WTC11 (cell line): ENCODE measurements around the gene TMEM94. TPM values are rescaled to one million over a fixed set of nuclear protein-coding genes. Genes with fewer than 3 reads are reported as not detected.

Experiments
- ATAC-seq: fragments of 200-7000 bp; cut with Tn5 transposase; 2 replicates; pipeline ENCODE4 v1.10.0; 2021; ENCODE audit warnings: mild to moderate bottlenecking, moderate library complexity
- CTCF ChIA-PET: fragments of 300-600 bp; sonication (Branson Sonifier 250); formaldehyde crosslinking; loops from one replicate; lab custom pipeline; 2021; ENCODE audit warnings: antibody characterized with exemption; lab: Charles Lee
- POLR2A ChIA-PET: fragments of 350-600 bp; sonication (Branson Sonifier 250); formaldehyde crosslinking; loops from one replicate; lab custom pipeline; 2021; ENCODE audit warnings: antibody characterized with exemption; lab: Charles Lee
- DNase-seq: peaks from one replicate; pipeline ENCODE4 v3.0.0; 2021; ENCODE audit warnings: low spot score
- H3K27ac Mint-ChIP-seq: 2 replicates; pipeline ENCODE4 v1.8.0; 2021; ENCODE audit warnings: mixed read lengths
- H3K27me3 Mint-ChIP-seq: 2 replicates; pipeline ENCODE4 v1.8.0; 2021; ENCODE audit warnings: low read depth, mild to moderate bottlenecking, moderate library complexity, mixed read lengths
- H3K36me3 Mint-ChIP-seq: 2 replicates; pipeline ENCODE4 v1.8.0; 2021; ENCODE audit warnings: mixed read lengths
- H3K4me1 Mint-ChIP-seq: 2 replicates; pipeline ENCODE4 v1.8.0; 2022; ENCODE audit warnings: mixed read lengths
- H3K4me3 Mint-ChIP-seq: 2 replicates; pipeline ENCODE4 v1.8.0; 2021; ENCODE audit warnings: mild to moderate bottlenecking, moderate library complexity, mixed read lengths
- H3K9me3 Mint-ChIP-seq: 2 replicates; pipeline ENCODE4 v1.8.0; 2021; ENCODE audit warnings: mixed read lengths
- ARID4B ChIP-seq: sonication (generic); formaldehyde crosslinking; IDR thresholded peaks from 2 replicates; pipeline ENCODE4 v1.8.0; 2023; ENCODE audit warnings: missing genetic modification reagents, mild to moderate bottlenecking, borderline replicate concordance
- E2F5 ChIP-seq: sonication (generic); formaldehyde crosslinking; IDR thresholded peaks from 2 replicates; pipeline ENCODE4 v1.8.1; 2022; ENCODE audit warnings: mild to moderate bottlenecking, moderate library complexity, missing genetic modification reagents
- EMX1 ChIP-seq: fragments of 250-450 bp; sonication (Bioruptor Pico); IDR thresholded peaks from 2 replicates; pipeline ENCODE4 v1.8.0; 2021; ENCODE audit warnings: mild to moderate bottlenecking
- ESRRA ChIP-seq: sonication (generic); formaldehyde crosslinking; IDR thresholded peaks from 2 replicates; pipeline ENCODE4 v1.8.1; 2022; ENCODE audit warnings: mild to moderate bottlenecking, missing genetic modification reagents, borderline replicate concordance
- ETV6 ChIP-seq: sonication (generic); formaldehyde crosslinking; IDR thresholded peaks from 2 replicates; pipeline ENCODE4 v1.8.1; 2022; ENCODE audit warnings: mild to moderate bottlenecking, missing genetic modification reagents
- GABPB1 ChIP-seq: sonication (generic); formaldehyde crosslinking; IDR thresholded peaks from 2 replicates; pipeline ENCODE4 v1.8.1; 2023; ENCODE audit warnings: mild to moderate bottlenecking, missing genetic modification reagents
- MXD4 ChIP-seq: fragments of 250-450 bp; sonication (Bioruptor Pico); IDR thresholded peaks from 2 replicates; pipeline ENCODE4 v1.8.0; 2021; ENCODE audit warnings: mild to moderate bottlenecking, moderate library complexity, borderline replicate concordance
- NR3C1 ChIP-seq: sonication (generic); formaldehyde crosslinking; conservative IDR thresholded peaks from 2 replicates; pipeline ENCODE4 v1.8.1; 2023; ENCODE audit warnings: low read depth, mild to moderate bottlenecking, missing genetic modification reagents
- OVOL2 ChIP-seq: fragments of 250-450 bp; sonication (Bioruptor Pico); IDR thresholded peaks from 2 replicates; pipeline ENCODE4 v1.9.0; 2021; ENCODE audit warnings: mild to moderate bottlenecking, borderline replicate concordance
- RELA ChIP-seq: sonication (generic); formaldehyde crosslinking; IDR thresholded peaks from 2 replicates; pipeline ENCODE4 v1.8.1; 2022; ENCODE audit warnings: missing genetic modification reagents, mild to moderate bottlenecking, borderline replicate concordance
- SMAD4 ChIP-seq: sonication (generic); formaldehyde crosslinking; IDR thresholded peaks from 2 replicates; pipeline ENCODE4 v1.8.0; 2022; ENCODE audit warnings: mild to moderate bottlenecking, missing genetic modification reagents
- ZNF121 ChIP-seq: sonication (generic); formaldehyde crosslinking; IDR thresholded peaks from 2 replicates; pipeline ENCODE4 v1.8.0; 2023; ENCODE audit warnings: missing genetic modification reagents
- ZNF232 ChIP-seq: sonication (generic); formaldehyde crosslinking; IDR thresholded peaks from 2 replicates; pipeline ENCODE4 v1.8.0; 2022; ENCODE audit warnings: mild to moderate bottlenecking, missing genetic modification reagents
- total RNA-seq: library from RNA; stranded (reverse); gene quantifications from 3 replicates; pipeline ENCODE4 v1.2.3, GENCODE V29; 2021
- TF ChIP-seq, protein P1 (sequence below): sonication (generic); formaldehyde crosslinking; IDR thresholded peaks from 2 replicates; pipeline ENCODE4 v1.8.0; 2022; ENCODE audit warnings: mild to moderate bottlenecking, missing genetic modification reagents
- TF ChIP-seq, protein P2 (sequence below): sonication (generic); formaldehyde crosslinking; IDR thresholded peaks from 2 replicates; pipeline ENCODE4 v1.8.1; 2023; ENCODE audit warnings: mild to moderate bottlenecking, missing genetic modification reagents, borderline replicate concordance

The TMEM94 gene
- total RNA-seq, 1 experiment from 2014 or later: 76.9 TPM

DNA sequence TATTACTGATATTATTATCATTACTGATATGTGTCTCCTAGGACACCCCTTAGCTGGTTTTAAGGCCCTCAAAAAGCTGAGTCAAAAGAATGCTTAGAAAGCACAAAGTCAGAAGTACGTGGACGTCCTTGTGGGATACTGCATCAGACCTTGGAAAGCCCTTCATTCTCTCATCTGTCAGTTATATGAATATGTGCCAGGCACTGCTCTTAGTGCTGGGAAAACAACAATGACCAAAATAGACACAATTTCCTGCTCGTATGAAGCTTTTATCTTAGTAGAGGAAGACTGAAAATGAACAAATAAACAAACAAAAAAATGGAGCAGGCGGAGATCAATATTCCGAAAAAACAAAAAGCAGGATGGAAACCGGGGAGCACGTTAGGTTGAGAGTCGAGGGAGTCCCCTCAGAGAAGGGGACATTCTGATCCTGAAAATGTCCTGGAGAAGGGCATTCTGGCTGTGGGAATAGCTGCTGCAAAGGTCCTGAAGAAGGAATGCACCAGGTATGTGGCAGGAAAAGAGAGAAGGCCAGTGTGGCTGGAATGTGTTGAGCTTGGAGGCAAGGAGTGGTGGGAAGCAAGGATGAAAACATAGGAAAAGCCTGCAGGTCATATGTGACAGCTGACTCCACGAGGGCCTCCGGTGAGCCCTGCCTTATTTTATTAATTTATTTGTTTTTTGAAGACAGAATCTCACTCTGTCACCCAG, 15.5 kb upstream of the TMEM94 start:
- H3K4me1 Mint-ChIP-seq: no peaks in the 10 kb centered on the region
- ChIA-PET POLR2A (no interaction called here), CTCF (interaction anchor here (1.4 kb wide), 1 partner anchor 170 kb away, joined by 3 read pairs; the partner anchor contains the start of gene MIF4GD)
- ATAC-seq (no peak), DNase-seq (no peak)
- H3K4me3 Mint-ChIP-seq: no peak overlapping the region
- H3K9me3 Mint-ChIP-seq: no peaks in the 10 kb centered on the region
- TF ChIP-seq EMX1 (no peak), ARID4B (CRISPR knock-in tag) (no peak), ESRRA (CRISPR knock-in tag) (no peak), E2F5 (CRISPR knock-in tag) (no peak), MXD4 (CRISPR knock-in tag) (no peak), OVOL2 (no peak)
- TF ChIP-seq, protein P1, sequence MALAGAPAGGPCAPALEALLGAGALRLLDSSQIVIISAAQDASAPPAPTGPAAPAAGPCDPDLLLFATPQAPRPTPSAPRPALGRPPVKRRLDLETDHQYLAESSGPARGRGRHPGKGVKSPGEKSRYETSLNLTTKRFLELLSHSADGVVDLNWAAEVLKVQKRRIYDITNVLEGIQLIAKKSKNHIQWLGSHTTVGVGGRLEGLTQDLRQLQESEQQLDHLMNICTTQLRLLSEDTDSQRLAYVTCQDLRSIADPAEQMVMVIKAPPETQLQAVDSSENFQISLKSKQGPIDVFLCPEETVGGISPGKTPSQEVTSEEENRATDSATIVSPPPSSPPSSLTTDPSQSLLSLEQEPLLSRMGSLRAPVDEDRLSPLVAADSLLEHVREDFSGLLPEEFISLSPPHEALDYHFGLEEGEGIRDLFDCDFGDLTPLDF (CRISPR knock-in tag): no peak
- H3K27ac Mint-ChIP-seq: no peak overlapping the region
- H3K36me3 Mint-ChIP-seq: no peaks in the 10 kb centered on the region
- no peaks in the 10 kb centered on the region; the same call in 1 of the 2 replicates for H3K27me3 Mint-ChIP-seq

GRCh38 chr17:75442168-75443103, 14.0 kb upstream of the TMEM94 start:
- Mint-ChIP-seq H3K27me3 (no peaks in the 10 kb centered on the region; the same call in 1 of the 2 replicates), H3K4me1 (no peaks in the 10 kb centered on the region), H3K36me3 (no peaks in the 10 kb centered on the region), H3K9me3 (no peaks in the 10 kb centered on the region), H3K27ac (no peak overlapping the region), H3K4me3 (no peak overlapping the region)
- ATAC-seq: no peak
- ChIA-PET POLR2A (no interaction called here), CTCF (interaction anchor here (0.5 kb wide), 1 partner anchor 524 kb away, joined by 3 read pairs; no protein-coding TSS in a partner anchor)
- DNase-seq: no peak
- no peak for TF ChIP-seq SMAD4 (CRISPR knock-in tag)
- 0 out of 2 replicates have a peak, but pooled peaks have one; percentile 24 for TF ChIP-seq GABPB1 (CRISPR knock-in tag)
- TF ChIP-seq, protein P1 (CRISPR knock-in tag): no peak
- TF ChIP-seq, all 79 proteins: peak for 1

GRCh38 chr17:75445296-75445695, 11.1 kb upstream of the TMEM94 start:
- no peaks in the 10 kb centered on the region for H3K36me3 Mint-ChIP-seq
- DNase-seq (no peak), ATAC-seq (no peak)
- no peak overlapping the region for H3K4me3 Mint-ChIP-seq
- no peaks in the 10 kb centered on the region for H3K27me3 Mint-ChIP-seq
- POLR2A ChIA-PET: no interaction called here
- H3K9me3 Mint-ChIP-seq: no peaks in the 10 kb centered on the region
- no peaks in the 10 kb centered on the region for H3K4me1 Mint-ChIP-seq
- CTCF ChIA-PET: no interaction called here
- no peak overlapping the region for H3K27ac Mint-ChIP-seq
- TF ChIP-seq RELA (CRISPR knock-in tag) (no peak), ETV6 (no peak), ZNF121 (CRISPR knock-in tag) (no peak), ZNF232 (CRISPR knock-in tag) (no peak), NR3C1 (CRISPR knock-in tag) (no peak)
- TF ChIP-seq, protein P2, sequence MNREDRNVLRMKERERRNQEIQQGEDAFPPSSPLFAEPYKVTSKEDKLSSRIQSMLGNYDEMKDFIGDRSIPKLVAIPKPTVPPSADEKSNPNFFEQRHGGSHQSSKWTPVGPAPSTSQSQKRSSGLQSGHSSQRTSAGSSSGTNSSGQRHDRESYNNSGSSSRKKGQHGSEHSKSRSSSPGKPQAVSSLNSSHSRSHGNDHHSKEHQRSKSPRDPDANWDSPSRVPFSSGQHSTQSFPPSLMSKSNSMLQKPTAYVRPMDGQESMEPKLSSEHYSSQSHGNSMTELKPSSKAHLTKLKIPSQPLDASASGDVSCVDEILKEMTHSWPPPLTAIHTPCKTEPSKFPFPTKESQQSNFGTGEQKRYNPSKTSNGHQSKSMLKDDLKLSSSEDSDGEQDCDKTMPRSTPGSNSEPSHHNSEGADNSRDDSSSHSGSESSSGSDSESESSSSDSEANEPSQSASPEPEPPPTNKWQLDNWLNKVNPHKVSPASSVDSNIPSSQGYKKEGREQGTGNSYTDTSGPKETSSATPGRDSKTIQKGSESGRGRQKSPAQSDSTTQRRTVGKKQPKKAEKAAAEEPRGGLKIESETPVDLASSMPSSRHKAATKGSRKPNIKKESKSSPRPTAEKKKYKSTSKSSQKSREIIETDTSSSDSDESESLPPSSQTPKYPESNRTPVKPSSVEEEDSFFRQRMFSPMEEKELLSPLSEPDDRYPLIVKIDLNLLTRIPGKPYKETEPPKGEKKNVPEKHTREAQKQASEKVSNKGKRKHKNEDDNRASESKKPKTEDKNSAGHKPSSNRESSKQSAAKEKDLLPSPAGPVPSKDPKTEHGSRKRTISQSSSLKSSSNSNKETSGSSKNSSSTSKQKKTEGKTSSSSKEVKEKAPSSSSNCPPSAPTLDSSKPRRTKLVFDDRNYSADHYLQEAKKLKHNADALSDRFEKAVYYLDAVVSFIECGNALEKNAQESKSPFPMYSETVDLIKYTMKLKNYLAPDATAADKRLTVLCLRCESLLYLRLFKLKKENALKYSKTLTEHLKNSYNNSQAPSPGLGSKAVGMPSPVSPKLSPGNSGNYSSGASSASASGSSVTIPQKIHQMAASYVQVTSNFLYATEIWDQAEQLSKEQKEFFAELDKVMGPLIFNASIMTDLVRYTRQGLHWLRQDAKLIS (CRISPR knock-in tag): no peak
